Adipocyte (in vitro differentiated cells): ENCODE data around the gene CPEB3.

Experiments used
- DNase-seq: peaks from one replicate; pipeline ENCODE4 v3.0.0-alpha.2; 2015; ENCODE audit warnings: low read depth
- H3K27me3 ChIP-seq: replicated peaks from 2 replicates; pipeline ENCODE4 v1.7.0; 2013; ENCODE audit warnings: mild to moderate bottlenecking, low read length, moderate library complexity; ENCODE audit not compliant: control insufficient read depth, insufficient read depth
- H3K36me3 ChIP-seq: 2 replicates; pipeline ENCODE4 v1.7.0; 2013; ENCODE audit warnings: low read length, mild to moderate bottlenecking, moderate library complexity; ENCODE audit not compliant: control insufficient read depth, insufficient read depth, severe bottlenecking
- H3K4me1 ChIP-seq: 2 replicates; pipeline ENCODE4 v1.7.0; 2013; ENCODE audit warnings: mild to moderate bottlenecking, low read length, moderate library complexity; ENCODE audit not compliant: control insufficient read depth, insufficient read depth
- H3K4me3 ChIP-seq: 2 replicates; pipeline ENCODE4 v1.7.0; 2013; ENCODE audit warnings: mild to moderate bottlenecking, low read length, moderate library complexity
- H3K9ac ChIP-seq: 2 replicates; pipeline ENCODE4 v1.7.0; 2013; ENCODE audit warnings: mild to moderate bottlenecking, low read length, moderate library complexity
- H3K9me3 ChIP-seq: 2 replicates; pipeline ENCODE4 v1.7.0; 2013; ENCODE audit warnings: mild to moderate bottlenecking, low read length, moderate library complexity; ENCODE audit not compliant: control insufficient read depth

Gene CPEB3

GRCh38 chr10:92264249-92264648 is 26.6 kb downstream of the CPEB3 start:
- Histone ChIP-seq H3K4me3 (no peak overlapping the region), H3K4me1 (no peaks in the 10 kb centered on the region), H3K36me3 (no peaks in the 10 kb centered on the region), H3K9me3 (no peaks in the 10 kb centered on the region), H3K27me3 (no peaks in the 10 kb centered on the region), H3K9ac (no peak overlapping the region)
- no peak for DNase-seq

DNA sequence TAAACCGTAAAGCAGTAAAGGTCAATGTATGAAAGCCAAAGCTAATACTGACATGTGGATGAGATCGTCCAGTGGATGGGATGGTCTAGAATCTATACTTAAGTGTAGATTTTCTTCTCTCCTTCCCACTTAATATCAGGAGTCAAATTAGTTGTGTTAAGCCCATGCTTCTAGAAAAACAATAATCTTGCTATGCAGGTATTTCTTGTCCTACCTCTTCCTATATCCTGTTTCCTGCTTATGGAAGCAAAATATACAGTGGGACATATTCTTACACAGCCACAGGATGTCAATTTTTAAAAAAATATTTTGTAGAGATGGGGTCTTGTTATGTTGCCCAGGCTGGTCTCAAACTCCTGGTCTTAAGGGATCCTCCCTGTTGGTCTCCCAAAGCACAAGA is 27.5 kb downstream of the CPEB3 start:
- no peak overlapping the region for H3K4me3 ChIP-seq
- H3K27me3 ChIP-seq = no peaks in the 10 kb centered on the region
- no peak overlapping the region for H3K9ac ChIP-seq
- H3K36me3 ChIP-seq = no peaks in the 10 kb centered on the region
- H3K9me3 ChIP-seq = no peaks in the 10 kb centered on the region
- no peak for DNase-seq
- H3K4me1 ChIP-seq = no peaks in the 10 kb centered on the region

GRCh38 chr10:92248566-92248965 is 42.3 kb downstream of the CPEB3 start:
- no peaks in the 10 kb centered on the region for H3K36me3 ChIP-seq
- H3K4me3 ChIP-seq = no peak overlapping the region
- H3K9ac ChIP-seq = no peak overlapping the region
- H3K4me1 ChIP-seq = no peaks in the 10 kb centered on the region
- H3K27me3 ChIP-seq = no peaks in the 10 kb centered on the region
- no peak for DNase-seq
- H3K9me3 ChIP-seq = no peaks in the 10 kb centered on the region

DNA sequence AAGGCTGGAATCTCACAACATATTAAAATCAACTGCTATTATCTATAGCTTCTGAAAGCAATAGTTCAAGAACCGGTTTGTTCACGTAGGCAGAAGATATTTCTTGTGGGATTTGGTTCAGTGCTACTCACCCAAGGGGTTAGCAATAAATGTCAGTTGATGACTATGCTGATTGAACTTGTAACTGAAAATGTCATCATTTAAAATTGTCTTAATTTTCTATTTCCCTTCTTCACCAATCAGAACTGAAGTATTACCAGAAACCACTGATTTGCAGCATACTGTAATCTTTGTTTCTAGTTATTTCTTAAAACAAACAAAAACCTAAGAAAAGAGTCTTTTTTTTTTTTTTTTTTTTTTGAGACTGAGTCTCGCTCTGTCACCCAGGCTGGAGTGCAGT is 46.1 kb downstream of the CPEB3 start:
- H3K4me1 ChIP-seq = peaks cover 17% of the 10 kb centered on the region
- H3K4me3 ChIP-seq = no peak overlapping the region
- no peaks in the 10 kb centered on the region for H3K9me3 ChIP-seq
- H3K9ac ChIP-seq = no peak overlapping the region
- no peaks in the 10 kb centered on the region for H3K27me3 ChIP-seq
- DNase-seq = no peak
- H3K36me3 ChIP-seq = no peaks in the 10 kb centered on the region

DNA sequence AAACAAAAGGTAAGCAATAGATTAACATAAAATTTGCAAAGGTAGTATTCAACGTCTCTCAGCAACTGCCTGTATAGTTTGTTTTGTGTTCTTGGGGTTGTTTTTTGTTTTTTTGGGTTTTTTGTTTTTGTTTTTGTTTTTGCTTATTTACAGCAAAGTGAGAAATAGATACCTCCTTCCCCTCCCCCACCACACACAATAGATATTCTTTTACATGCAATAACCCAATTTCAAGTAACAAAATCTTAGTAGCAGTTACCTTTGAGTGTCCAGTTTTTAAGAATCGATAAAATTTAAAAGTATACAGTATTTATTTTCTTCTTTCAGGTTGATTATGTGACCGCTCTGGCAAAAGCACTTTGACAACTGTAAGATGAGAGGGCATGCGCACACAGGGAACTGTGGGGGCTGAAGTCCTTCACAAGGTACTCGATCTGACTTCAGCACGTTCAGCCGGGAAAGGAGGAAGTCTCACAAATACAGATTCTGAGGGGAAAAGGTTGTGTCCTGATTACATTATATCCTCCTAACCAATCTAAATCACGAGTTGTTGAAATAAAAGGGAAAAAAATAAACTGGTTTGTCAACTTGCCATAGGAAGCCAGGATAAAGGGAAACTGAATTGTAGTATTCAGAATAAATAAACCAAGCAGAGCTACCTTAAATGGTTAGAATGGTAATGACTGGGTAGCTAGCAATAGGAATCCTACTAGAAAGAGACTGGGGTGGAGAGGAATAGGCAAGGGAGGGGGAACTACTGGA is 47.8 kb downstream of the CPEB3 start:
- H3K9ac ChIP-seq = peak overlapping the region; percentile 79
- peaks cover 29% of the 10 kb centered on the region for H3K4me1 ChIP-seq
- peak overlapping the region; percentile 79 for H3K4me3 ChIP-seq
- H3K9me3 ChIP-seq = no peaks in the 10 kb centered on the region
- peak; percentile 75 for DNase-seq
- H3K27me3 ChIP-seq = no peaks in the 10 kb centered on the region
- H3K36me3 ChIP-seq = no peaks in the 10 kb centered on the region

DNA sequence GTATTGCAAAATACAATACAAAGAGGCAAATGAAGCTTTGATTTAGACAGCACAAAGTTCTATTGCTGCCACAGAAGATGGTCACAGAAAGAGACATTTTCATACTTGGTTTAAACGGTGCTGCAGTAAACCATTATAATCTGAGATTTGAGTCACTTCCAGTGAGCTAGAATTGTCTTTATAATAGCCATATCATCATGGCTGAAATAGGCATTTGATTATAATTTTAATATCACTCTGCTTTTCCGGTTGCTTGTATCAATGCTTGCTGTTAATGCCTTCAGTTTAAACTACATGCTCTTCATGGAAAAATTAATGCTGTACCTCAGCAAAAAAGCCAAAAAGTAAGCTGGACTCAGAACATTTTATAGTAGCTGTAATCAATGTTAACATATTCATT is 48.5 kb downstream of the CPEB3 start:
- Histone ChIP-seq H3K9ac (no peak overlapping the region), H3K4me3 (no peak overlapping the region), H3K9me3 (no peaks in the 10 kb centered on the region), H3K4me1 (peaks cover 32% of the 10 kb centered on the region), H3K36me3 (no peaks in the 10 kb centered on the region), H3K27me3 (no peaks in the 10 kb centered on the region)
- DNase-seq = no peak

- Histone ChIP-seq H3K36me3 (no peaks in the 10 kb centered on the region), H3K4me3 (peak overlapping the region; percentile 97), H3K9me3 (no peaks in the 10 kb centered on the region), H3K9ac (peak overlapping the region; percentile 89), H3K27me3 (no peaks in the 10 kb centered on the region), H3K4me1 (peaks cover 32% of the 10 kb centered on the region)
- no peak for DNase-seq
These were observed 49.4 kb downstream of the CPEB3 start for GRCh38 chr10:92241501-92241900.

DNA sequence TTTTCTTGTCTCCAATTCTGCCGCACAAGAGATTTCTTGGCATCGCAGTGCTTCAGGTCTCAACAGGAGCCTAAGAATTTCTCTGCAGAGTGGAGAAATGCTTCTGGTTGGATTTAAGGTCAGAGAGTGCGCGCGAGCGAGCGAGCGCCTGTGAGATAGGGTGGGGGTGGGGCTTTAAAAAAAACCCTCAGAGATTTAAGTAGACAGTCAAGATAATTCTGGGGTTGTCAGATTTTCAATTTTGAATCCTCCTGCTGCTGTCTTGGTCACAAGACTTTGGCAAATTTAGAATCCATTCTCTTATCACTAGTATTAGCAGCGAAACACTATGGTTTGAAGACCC is 49.7 kb downstream of the CPEB3 start:
- peaks cover 32% of the 10 kb centered on the region for H3K4me1 ChIP-seq
- no peaks in the 10 kb centered on the region for H3K9me3 ChIP-seq
- DNase-seq = no peak
- peak overlapping the region; percentile 97 for H3K4me3 ChIP-seq
- peak overlapping the region; percentile 89 for H3K9ac ChIP-seq
- no peaks in the 10 kb centered on the region for H3K27me3 ChIP-seq
- H3K36me3 ChIP-seq = no peaks in the 10 kb centered on the region

- peak; percentile 85 for DNase-seq
- Histone ChIP-seq H3K27me3 (no peaks in the 10 kb centered on the region), H3K9ac (peak overlapping the region; percentile 89), H3K4me1 (peaks cover 32% of the 10 kb centered on the region), H3K36me3 (no peaks in the 10 kb centered on the region), H3K9me3 (no peaks in the 10 kb centered on the region), H3K4me3 (peak overlapping the region; percentile 97)
These were observed 50.4 kb downstream of the CPEB3 start for GRCh38 chr10:92240289-92241157.

- H3K4me1 ChIP-seq = peaks cover 32% of the 10 kb centered on the region
- H3K27me3 ChIP-seq = no peaks in the 10 kb centered on the region
- H3K9ac ChIP-seq = peak overlapping the region; percentile 89
- peak; percentile 76 for DNase-seq
- no peaks in the 10 kb centered on the region for H3K36me3 ChIP-seq
- peak overlapping the region; percentile 97 for H3K4me3 ChIP-seq
- H3K9me3 ChIP-seq = no peaks in the 10 kb centered on the region
These were observed 51.1 kb downstream of the CPEB3 start for GRCh38 chr10:92239600-92240288.

- Histone ChIP-seq H3K4me1 (peaks cover 32% of the 10 kb centered on the region), H3K4me3 (peak overlapping the region; percentile 97), H3K27me3 (no peaks in the 10 kb centered on the region), H3K9ac (peak overlapping the region; percentile 89), H3K9me3 (no peaks in the 10 kb centered on the region), H3K36me3 (no peaks in the 10 kb centered on the region)
- no peak for DNase-seq
These were observed 51.7 kb downstream of the CPEB3 start for GRCh38 chr10:92239151-92239599.
